ENCODE results near the gene ARSB.
"Not testable (repeated sequence)": the region's sequence is repeated elsewhere in the genome, so short reads cannot be mapped to it uniquely, and the experiment has no call there.

ARSB gene

DNA sequence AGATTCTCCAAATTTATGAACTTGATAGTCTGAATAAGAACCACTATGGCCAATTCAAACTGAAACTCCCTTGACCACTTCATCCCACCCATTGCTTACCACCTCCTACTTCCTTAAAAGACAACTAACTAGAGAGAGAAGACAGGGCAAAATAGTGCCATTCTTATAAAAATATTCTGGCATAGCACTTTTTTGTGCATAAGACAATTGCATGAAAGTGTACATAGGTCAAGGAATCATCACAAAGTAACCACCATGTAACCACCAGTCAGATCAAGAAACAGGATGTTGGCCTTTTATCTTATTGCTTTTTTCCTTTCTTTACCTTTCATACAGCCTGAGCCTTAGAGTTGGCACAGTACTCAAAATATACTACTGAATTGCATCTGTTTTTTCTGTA is 8.1 kb upstream of the ARSB start:
- DNase-seq, result no peak

DNA sequence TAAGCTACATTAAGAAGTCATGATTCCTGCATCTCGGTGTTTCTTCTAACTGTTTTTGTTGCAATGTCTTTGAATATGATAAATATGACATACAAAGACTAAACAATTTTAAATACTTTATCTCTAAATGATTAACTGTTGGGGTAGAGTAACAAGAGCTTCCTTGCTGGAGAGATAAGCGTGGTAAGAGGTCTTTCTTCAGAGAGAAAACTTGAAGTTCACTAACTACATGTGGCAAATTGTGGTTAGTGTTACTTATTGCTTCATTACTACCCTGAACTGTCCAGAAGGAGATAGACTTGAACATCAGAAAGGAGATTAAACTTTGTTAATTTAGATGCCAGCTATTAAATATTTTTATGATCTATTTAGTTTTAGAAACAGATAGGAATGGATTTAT is 7.0 kb upstream of the ARSB start:
- DNase-seq, result no peak

DNA sequence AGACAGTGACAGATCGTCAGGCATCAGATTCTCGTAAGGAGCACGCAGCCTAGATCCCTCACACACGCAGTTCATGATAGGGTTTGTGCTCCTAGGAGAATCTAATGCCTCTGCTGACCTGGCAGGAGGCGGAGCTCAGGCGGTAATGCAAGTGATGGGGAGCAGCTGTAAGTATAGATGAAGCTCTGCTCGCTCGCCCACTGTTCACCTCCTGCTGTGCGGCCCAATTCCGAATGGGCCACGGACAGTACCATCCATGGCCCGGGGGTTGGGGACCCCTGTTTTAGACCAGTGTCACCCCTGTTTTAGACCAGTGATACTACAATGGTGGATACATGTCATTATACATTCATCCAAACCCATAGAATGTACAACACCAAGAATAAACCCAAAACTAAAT is 4.0 kb upstream of the ARSB start:
- no peak for DNase-seq

DNA sequence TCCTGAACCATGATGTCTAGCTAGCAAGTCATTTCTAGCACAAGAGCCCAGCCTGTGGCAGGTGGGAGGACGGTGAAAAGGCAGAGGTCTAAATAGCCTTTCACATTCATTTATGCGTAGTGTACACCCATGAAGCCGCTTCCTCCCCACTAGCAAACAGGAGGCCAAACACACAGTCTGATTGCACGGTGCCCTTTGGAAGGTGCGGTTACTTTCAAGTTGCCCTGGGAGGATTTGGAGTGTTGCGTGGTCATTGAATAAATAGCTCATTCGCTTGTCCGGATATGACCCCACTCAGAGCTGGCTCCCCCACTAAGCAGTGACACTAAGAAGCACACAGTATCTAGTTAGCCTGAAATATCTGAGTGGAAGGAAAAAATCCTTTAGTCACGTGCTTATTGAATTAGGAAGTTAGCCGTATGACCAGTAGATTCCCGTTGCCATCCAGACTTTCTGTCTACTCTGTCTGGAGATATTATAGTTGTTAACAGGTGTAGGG is 664 bp upstream of the ARSB start:
- DNase-seq, result peak; percentile 66

DNA sequence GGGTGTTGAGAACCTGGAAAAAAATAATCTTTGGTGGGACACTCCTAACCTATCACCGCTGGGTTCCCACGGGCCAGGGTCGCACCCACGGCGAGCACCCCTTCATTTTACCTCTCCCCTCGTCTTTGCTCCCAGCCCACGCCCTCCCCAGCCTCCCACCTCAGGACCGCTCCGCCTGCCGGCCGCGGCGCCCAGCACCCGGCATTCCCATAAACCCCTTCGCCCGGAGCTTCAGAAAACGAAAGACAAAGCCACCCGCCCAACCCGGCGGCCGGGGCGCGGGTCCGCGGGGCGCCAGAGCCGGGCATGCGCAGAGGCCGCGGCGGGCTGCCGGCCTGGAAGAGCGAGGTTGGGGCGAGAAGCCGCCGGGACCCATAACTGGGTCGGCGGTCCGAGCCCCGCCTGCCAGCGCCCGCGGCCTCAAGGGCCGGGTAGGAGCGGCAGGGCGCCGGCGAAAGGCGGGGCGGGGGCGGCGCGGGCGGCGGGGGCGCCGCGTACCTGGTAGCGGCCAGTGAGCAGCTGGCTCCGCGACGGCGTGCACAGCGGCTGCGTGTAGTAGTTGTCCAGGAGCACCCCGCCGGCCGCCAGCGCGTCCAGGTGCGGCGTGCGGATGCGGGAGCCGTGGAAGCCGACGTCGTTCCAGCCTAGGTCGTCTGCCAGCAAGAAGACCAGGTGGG is 533 bp downstream of the ARSB start:
- peak; percentile 73 for DNase-seq

- DNase-seq, result no peak
These were observed 1.3 kb downstream of the ARSB start for GRCh38 chr5:78983601-78984438.

- not testable (repeated sequence) for DNase-seq
These were observed 1.9 kb downstream of the ARSB start for GRCh38 chr5:78983194-78983593.

GRCh38 chr5:78979909-78980308 is 5.2 kb downstream of the ARSB start:
- DNase-seq, result no peak

- no peak for DNase-seq
These were observed 5.9 kb downstream of the ARSB start for GRCh38 chr5:78979117-78979742.

DNA sequence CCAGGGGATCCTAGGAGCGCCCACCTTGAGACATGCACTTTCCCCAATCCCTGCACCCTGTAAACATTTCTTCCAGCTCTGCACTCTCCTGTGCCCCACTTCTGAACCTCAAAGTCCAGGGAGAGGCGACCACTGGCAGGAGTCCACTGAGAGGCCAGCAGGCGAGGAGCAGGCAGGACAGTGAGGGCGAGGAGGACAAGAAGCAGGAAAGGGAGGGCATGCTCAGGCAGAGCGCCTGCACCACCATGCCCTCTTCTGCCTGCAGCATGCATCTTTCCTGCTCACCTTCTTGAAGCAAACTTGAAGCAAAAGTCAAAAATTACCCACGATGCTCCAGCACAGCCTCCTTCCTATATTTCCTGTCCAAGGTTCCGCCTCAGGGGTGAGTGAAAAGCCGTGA is 10.1 kb downstream of the ARSB start:
- no peak for DNase-seq

- no peak for DNase-seq
These were observed 10.5 kb downstream of the ARSB start for GRCh38 chr5:78974601-78975000.

GRCh38 chr5:78974011-78974410 is 11.1 kb downstream of the ARSB start:
- DNase-seq, result no peak

DNA sequence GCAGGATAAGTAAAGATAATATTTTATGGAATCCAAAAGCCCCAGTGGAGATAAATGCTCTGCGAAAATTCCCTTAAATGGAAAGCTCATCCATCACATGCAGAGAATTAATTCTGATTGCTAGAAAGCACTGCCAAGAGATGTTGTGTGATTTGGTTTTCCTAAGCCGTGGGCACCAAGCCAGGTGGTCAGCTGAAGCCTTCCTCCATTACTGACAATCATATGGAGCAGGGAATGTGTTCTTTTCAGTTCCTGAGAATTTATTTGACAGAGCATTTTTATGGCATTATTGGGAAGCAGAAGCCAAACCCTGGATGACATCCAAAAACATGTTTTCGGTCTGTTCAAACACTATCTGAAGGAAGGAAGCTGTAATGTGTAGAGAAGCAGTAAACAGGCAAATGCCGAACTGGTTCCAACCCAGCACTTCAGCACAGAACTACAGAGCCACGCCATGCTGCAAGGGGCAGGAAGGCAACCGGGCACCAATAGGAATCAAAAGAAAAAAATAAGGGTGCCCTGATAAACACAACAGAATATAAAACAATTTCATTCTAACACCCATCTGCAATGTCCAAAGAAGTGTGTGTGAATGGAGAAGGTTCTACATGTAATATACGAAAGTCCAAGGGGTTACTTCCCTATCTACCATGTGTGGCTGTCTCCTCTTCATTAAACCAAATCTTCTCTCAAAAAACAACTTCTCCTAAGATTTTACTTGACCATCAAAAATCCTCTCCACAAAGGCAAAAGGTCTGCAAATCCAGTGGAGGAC is 12.3 kb downstream of the ARSB start:
- peak; percentile 29 for DNase-seq

- DNase-seq, result no peak
These were observed 13.1 kb downstream of the ARSB start for GRCh38 chr5:78971998-78972397.

DNA sequence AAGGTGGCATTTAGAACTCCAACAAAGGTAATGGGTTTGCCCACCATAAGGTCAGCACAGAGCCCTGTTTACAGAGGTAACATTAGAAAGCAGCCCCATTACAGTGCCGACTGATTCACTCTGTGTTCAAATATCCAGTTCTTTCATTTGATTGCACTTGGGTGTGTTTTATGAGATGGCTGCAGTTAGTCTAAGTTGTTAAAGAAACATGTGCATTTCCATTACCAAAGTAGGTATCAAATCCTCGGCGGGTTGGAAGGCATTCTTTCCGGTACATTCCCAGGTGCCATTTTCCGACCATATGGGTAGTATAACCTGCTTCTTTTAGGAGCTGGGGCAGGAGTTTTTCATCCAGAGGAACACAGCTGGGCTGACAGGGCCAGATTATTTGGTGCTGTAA is 16.3 kb downstream of the ARSB start:
- DNase-seq, result no peak

DNA sequence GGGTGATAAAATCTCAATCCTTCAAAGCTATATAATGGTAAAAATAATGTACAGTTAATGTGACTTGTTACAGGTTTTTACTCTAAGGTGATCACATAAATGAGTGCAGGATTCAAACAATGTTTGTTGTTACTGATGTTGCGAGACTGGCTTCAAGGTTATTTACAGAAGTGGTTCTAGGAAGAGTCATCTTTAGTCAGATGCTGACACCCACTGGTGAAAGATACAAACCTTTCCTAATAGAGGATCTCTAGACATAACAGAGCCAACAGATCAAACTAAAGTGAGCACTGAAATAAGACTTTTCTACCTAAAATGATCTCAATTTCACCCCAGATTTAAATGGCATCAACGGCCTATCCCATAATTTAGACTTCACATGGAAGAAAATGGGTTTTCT is 20.2 kb downstream of the ARSB start:
- peak; percentile 34 for DNase-seq

DNA sequence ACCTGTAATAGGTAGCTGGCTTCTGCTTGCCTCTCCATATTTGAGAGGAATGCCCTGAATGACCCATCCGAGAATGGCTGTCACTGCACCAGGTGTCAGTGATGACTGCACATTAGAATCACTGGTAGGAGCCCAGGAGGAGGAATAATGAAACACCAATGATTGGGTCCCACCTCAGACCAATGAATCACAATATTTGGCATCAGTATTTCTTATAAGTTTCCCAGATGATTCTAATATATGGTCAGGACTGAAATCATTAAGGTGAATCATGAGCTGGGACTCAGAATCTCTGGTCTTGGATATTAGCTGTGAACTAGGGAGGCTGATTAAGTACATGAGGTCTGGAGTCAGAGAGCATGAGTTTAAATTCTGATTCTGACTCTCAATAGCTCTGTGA is 23.4 kb downstream of the ARSB start:
- DNase-seq, result no peak

GRCh38 chr5:78959767-78960166 is 25.3 kb downstream of the ARSB start:
- DNase-seq, result no peak

DNA sequence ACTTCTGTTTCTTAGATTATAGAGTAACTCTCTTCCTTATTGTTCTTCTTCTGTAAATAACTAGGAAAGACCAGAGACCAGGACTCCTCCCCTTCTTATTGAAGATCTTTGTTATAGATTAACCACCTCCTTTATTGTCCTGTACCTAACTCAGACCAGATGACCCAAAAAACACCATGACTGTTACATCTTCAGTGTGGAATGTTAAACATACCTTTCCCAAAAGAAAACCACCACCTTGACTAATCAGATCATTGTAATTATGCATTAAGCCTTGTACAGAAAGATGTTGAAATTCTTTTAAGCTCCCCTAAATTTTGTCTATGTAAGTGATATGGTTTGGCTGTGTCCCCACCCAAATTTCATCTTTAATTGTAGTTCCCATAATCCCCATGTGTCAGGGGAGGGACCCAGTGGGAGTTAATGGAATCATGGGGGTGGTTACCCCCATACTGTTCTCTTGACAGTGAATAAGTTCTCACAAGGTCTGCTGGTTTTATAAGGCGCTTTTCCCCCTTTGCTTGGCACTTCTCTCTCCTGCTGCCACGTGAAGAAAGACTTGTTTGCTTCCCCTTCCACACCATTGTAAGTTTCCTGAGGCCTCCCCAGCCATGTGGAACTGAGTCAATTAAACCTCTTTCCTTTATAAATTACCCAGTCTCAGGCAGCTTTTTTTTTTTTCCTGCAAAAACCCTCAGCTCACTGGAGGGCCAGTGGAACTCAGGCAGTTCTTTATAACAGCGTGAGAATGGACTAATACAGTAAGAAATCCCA is 26.3 kb downstream of the ARSB start:
- DNase-seq, result no peak

- DNase-seq, result no peak
These were observed 28.2 kb downstream of the ARSB start for GRCh38 chr5:78956901-78957300.

GRCh38 chr5:78953092-78953800 is 31.9 kb downstream of the ARSB start:
- no peak for DNase-seq

GRCh38 chr5:78930721-78931120 is 54.4 kb downstream of the ARSB start:
- DNase-seq, result no peak
